Kidney epithelial cell (primary cell): ENCODE results near the gene ALK. TPM values are rescaled to one million over a fixed set of nuclear protein-coding genes. Genes with fewer than 3 reads are reported as not detected.

Source experiments
- DNase-seq: peaks from one replicate; pipeline ENCODE4 v3.0.0-alpha.2; 2010; ENCODE audit warnings: low read depth
- H3K27me3 ChIP-seq: 2 replicates; pipeline ENCODE4 v1.6.0; 2011; ENCODE audit warnings: low read length; ENCODE audit not compliant: control insufficient read depth, insufficient read depth
- H3K36me3 ChIP-seq: 2 replicates; pipeline ENCODE4 v1.5.1; 2011; ENCODE audit warnings: low read length; ENCODE audit not compliant: control insufficient read depth, insufficient read depth
- H3K4me3 ChIP-seq: 2 replicates; pipeline ENCODE4 v1.5.1; 2011; ENCODE audit warnings: low read depth, mild to moderate bottlenecking, control low read depth, low read length
- CTCF ChIP-seq: IDR thresholded peaks from 2 replicates; pipeline ENCODE4 v1.5.1; 2011; ENCODE audit warnings: mild to moderate bottlenecking, moderate library complexity, low read length, control low read depth, inconsistent platforms; ENCODE audit not compliant: insufficient read depth, poor library complexity, severe bottlenecking
- total RNA-seq: library from RNA; depleted of rRNA; stranded (reverse); fragments of >200 nt; gene quantifications from 2 replicates; pipeline ENCODE4 v1.2.3, GENCODE V29; 2015

The ALK gene
- total RNA-seq, 1 donor from 2014 or later, result not detected

- Histone ChIP-seq H3K4me3 (no peak overlapping the region), H3K36me3 (no peaks in the 10 kb centered on the region), H3K27me3 (peaks cover 4% of the 10 kb centered on the region)
- no peak for DNase-seq
- TF ChIP-seq CTCF, result no peak
Observed at GRCh38 chr2:29332540-29332939, 588.8 kb downstream of the ALK start.

- Histone ChIP-seq H3K27me3 (peaks cover 6% of the 10 kb centered on the region), H3K4me3 (no peak overlapping the region), H3K36me3 (no peaks in the 10 kb centered on the region)
- DNase-seq, result no peak
- TF ChIP-seq CTCF, result peak; percentile 17
Observed at GRCh38 chr2:29329899-29330298, 591.5 kb downstream of the ALK start.

GRCh38 chr2:29326926-29327325 is 594.5 kb downstream of the ALK start:
- Histone ChIP-seq H3K27me3 (peaks cover 2% of the 10 kb centered on the region), H3K4me3 (no peak overlapping the region), H3K36me3 (no peaks in the 10 kb centered on the region)
- TF ChIP-seq CTCF, result no peak
- no peak for DNase-seq

- no peak for TF ChIP-seq CTCF
- no peak for DNase-seq
- Histone ChIP-seq H3K4me3 (no peak overlapping the region), H3K36me3 (no peaks in the 10 kb centered on the region), H3K27me3 (peaks cover 2% of the 10 kb centered on the region)
Observed at GRCh38 chr2:29325544-29325943, 595.8 kb downstream of the ALK start.

- TF ChIP-seq CTCF, result no peak
- Histone ChIP-seq H3K36me3 (no peaks in the 10 kb centered on the region), H3K4me3 (no peak overlapping the region), H3K27me3 (peaks cover 2% of the 10 kb centered on the region)
- no peak for DNase-seq
Observed at GRCh38 chr2:29323961-29324360, 597.4 kb downstream of the ALK start.

- H3K36me3 ChIP-seq, result no peaks in the 10 kb centered on the region
- no peak overlapping the region for H3K4me3 ChIP-seq
- no peak for TF ChIP-seq CTCF
- H3K27me3 ChIP-seq, result peaks cover 2% of the 10 kb centered on the region
- no peak for DNase-seq
Observed at GRCh38 chr2:29323301-29323700, 598.1 kb downstream of the ALK start.
